Measurements from ENCODE around the gene MFSD2B. TPM values are rescaled to one million over a fixed set of nuclear protein-coding genes. Genes with fewer than 3 reads are reported as not detected.

Gene MFSD2B
- total RNA-seq, 2 experiments from 2014 or later: 0.28 to 0.30 TPM

- H3K27me3 Mint-ChIP-seq: peaks cover 13% of the 10 kb centered on the region
- H3K36me3 ChIP-seq (ENCODE audit: insufficient read depth, low read length): no peaks in the 10 kb centered on the region
- ATAC-seq (ENCODE audit: poor library complexity) (peak; percentile 5), DNase-seq (peak in 10 of 14 experiments; percentile 9 to 72 (median 41))
- H3K27ac ChIP-seq (ENCODE audit: low read depth in 1 of 2, low read length in 2 of 2): no peak within 1 kb of the TSS
- peaks cover 5% of the 10 kb centered on the region for H3K36me3 Mint-ChIP-seq (ENCODE audit: low read depth)
- H3K4me3 ChIP-seq (ENCODE audit: low read length): peak within 1 kb of the TSS; percentile 59
- H3K4me1 ChIP-seq (ENCODE audit: insufficient read depth, low read length): peaks cover 30% of the 10 kb centered on the region
- intact Hi-C loops (cut with DNase I, micrococcal nuclease): loop anchor here in 1 of 2 experiments (5.0 kb wide), 2 partner anchors 107 to 122 kb away; partner anchors contain the start of genes ATAD2B and UBXN2A
- peaks cover 10 to 26% of the 10 kb centered on the region in 2 experiments for H3K27me3 ChIP-seq (ENCODE audit: control insufficient read depth in 1 of 2, insufficient read depth in 2 of 2, low read length in 2 of 2)
- no peaks in the 10 kb centered on the region for H3K9me3 ChIP-seq (ENCODE audit: control insufficient read depth in 1 of 2, insufficient read depth in 1 of 2, low read length in 2 of 2)
- H3K4me3 Mint-ChIP-seq: peak within 1 kb of the TSS; percentile 80
- CTCF ChIA-PET: interaction anchor here (1.2 kb wide), 1 partner anchor 35 kb away, joined by 4 read pairs; the partner anchor contains the start of gene TP53I3
- peaks cover 29% of the 10 kb centered on the region for H3K4me1 Mint-ChIP-seq (ENCODE audit: low read depth)
- H3K27ac Mint-ChIP-seq: no peak within 1 kb of the TSS
- no peaks in the 10 kb centered on the region for H3K9me3 Mint-ChIP-seq
- no peak for TF ChIP-seq CTCF (IDR thresholded peaks at IDR 0.05)
- POLR2A ChIA-PET: interaction anchor here (1.3 to 4.8 kb wide), 3 partner anchors 12 to 123 kb away, joined by 3 to 77 read pairs (median 11); partner anchors contain the start of genes ATAD2B and SF3B6
Measured at GRCh38 chr2:24049485-24050021, 39.7 kb downstream of the MFSD2B start, which contains the start of gene FKBP1B. Gene FKBP1B (plus strand): TSS chr2:24049741. CDS start chr2:24049850, 109 bp downstream.

GRCh38 chr2:24050041-24050979 lies 40.4 kb downstream of the MFSD2B start:
- H3K4me3 Mint-ChIP-seq: peak overlapping the region; percentile 47
- no peak for TF ChIP-seq CTCF (IDR thresholded peaks at IDR 0.05)
- H3K9me3 Mint-ChIP-seq: no peaks in the 10 kb centered on the region
- peaks cover 5% of the 10 kb centered on the region for H3K36me3 Mint-ChIP-seq (ENCODE audit: low read depth)
- H3K27me3 ChIP-seq (ENCODE audit: control insufficient read depth in 1 of 2, insufficient read depth in 2 of 2, low read length in 2 of 2): peaks cover 10 to 26% of the 10 kb centered on the region in 2 experiments
- H3K27ac ChIP-seq (ENCODE audit: low read depth in 1 of 2, low read length in 2 of 2): no peak overlapping the region
- CTCF ChIA-PET: interaction anchor here (1.2 kb wide), 1 partner anchor 34 kb away, joined by 4 read pairs; the partner anchor contains the start of gene TP53I3
- no peak for ATAC-seq (ENCODE audit: poor library complexity)
- POLR2A ChIA-PET: interaction anchor here (0.7 to 4.8 kb wide), 4 partner anchors 13 to 1866 kb away, joined by 3 to 77 read pairs (median 7); partner anchors contain the start of genes ATAD2B and SF3B6
- H3K4me1 Mint-ChIP-seq (ENCODE audit: low read depth): peaks cover 24% of the 10 kb centered on the region
- peaks cover 13% of the 10 kb centered on the region for H3K27me3 Mint-ChIP-seq
- no peaks in the 10 kb centered on the region for H3K36me3 ChIP-seq (ENCODE audit: insufficient read depth, low read length)
- H3K4me1 ChIP-seq (ENCODE audit: insufficient read depth, low read length): peaks cover 30% of the 10 kb centered on the region
- intact Hi-C loops (cut with DNase I, micrococcal nuclease): no loop called here
- peak overlapping the region; percentile 59 for H3K4me3 ChIP-seq (ENCODE audit: low read length)
- no peak overlapping the region for H3K27ac Mint-ChIP-seq
- peak in 7 of 14 experiments; percentile 4 to 35 (median 14) for DNase-seq
- no peaks in the 10 kb centered on the region for H3K9me3 ChIP-seq (ENCODE audit: control insufficient read depth in 1 of 2, insufficient read depth in 1 of 2, low read length in 2 of 2)

- Histone ChIP-seq H3K27ac (ENCODE audit: low read depth in 1 of 2, low read length in 2 of 2) (no peak overlapping the region), H3K4me3 (ENCODE audit: low read length) (no peak overlapping the region), H3K4me1 (ENCODE audit: insufficient read depth, low read length) (peaks cover 27% of the 10 kb centered on the region), H3K9me3 (ENCODE audit: control insufficient read depth in 1 of 2, insufficient read depth in 1 of 2, low read length in 2 of 2) (no peaks in the 10 kb centered on the region), H3K27me3 (ENCODE audit: control insufficient read depth in 1 of 2, insufficient read depth in 2 of 2, low read length in 2 of 2) (peaks cover 10 to 26% of the 10 kb centered on the region in 2 experiments), H3K36me3 (ENCODE audit: insufficient read depth, low read length) (no peaks in the 10 kb centered on the region)
- ATAC-seq (ENCODE audit: poor library complexity) (no peak), DNase-seq (no peak)
- no peak overlapping the region for H3K4me3 Mint-ChIP-seq
- H3K9me3 Mint-ChIP-seq: no peaks in the 10 kb centered on the region
- ChIA-PET CTCF (interaction anchor here (0.6 to 1.2 kb wide), 2 partner anchors 71 to 125 kb away, joined by 3 to 5 read pairs; partner anchors contain the start of gene ATAD2B), POLR2A (interaction anchor here (2.5 kb wide), 1 partner anchor 125 kb away, joined by 11 read pairs; the partner anchor contains the start of gene ATAD2B)
- H3K36me3 Mint-ChIP-seq (ENCODE audit: low read depth): peaks cover 5% of the 10 kb centered on the region
- intact Hi-C loops (cut with DNase I, micrococcal nuclease): no loop called here
- H3K27ac Mint-ChIP-seq: no peak overlapping the region
- peaks cover 15% of the 10 kb centered on the region for H3K4me1 Mint-ChIP-seq (ENCODE audit: low read depth)
- TF ChIP-seq CTCF (IDR thresholded peaks at IDR 0.05): no peak
- H3K27me3 Mint-ChIP-seq: peaks cover 13% of the 10 kb centered on the region
Measured at GRCh38 chr2:24051833-24052232, 41.9 kb downstream of the MFSD2B start.
